IPS-18c (cell line): ENCODE data around the gene CAMK2D.

Experiments used
- H3K4me3 ChIP-seq: 2 replicates; pipeline ENCODE4 v1.7.0; 2013; ENCODE audit warnings: low read depth, mild to moderate bottlenecking, low read length, moderate library complexity; ENCODE audit not compliant: insufficient read depth
- H3K9me3 ChIP-seq: one replicate; pipeline ENCODE4 v1.6.1; 2013; ENCODE audit warnings: mild to moderate bottlenecking, low read length, moderate library complexity; ENCODE audit not compliant: control insufficient read depth, insufficient read depth

Gene CAMK2D

GRCh38 chr4:113675731-113676697 is 85.5 kb downstream of the CAMK2D start:
- Histone ChIP-seq H3K9me3 (no peaks in the 10 kb centered on the region), H3K4me3 (no peak overlapping the region)

- Histone ChIP-seq H3K4me3 (no peak overlapping the region), H3K9me3 (no peaks in the 10 kb centered on the region)
Measured at GRCh38 chr4:113674733-113675132, 86.8 kb downstream of the CAMK2D start.

- no peak overlapping the region for H3K4me3 ChIP-seq
Measured at GRCh38 chr4:113674251-113674650, 87.3 kb downstream of the CAMK2D start.

GRCh38 chr4:113673450-113673849 is 88.1 kb downstream of the CAMK2D start:
- no peaks in the 10 kb centered on the region for H3K9me3 ChIP-seq
- H3K4me3 ChIP-seq, result no peak overlapping the region

More at GRCh38 chr4:113674251-113674650, 87.3 kb downstream of the CAMK2D start:
- H3K9me3 ChIP-seq, result no peaks in the 10 kb centered on the region

GRCh38 chr4:113666386-113667114 is 95.0 kb downstream of the CAMK2D start:
- Histone ChIP-seq H3K4me3 (no peak overlapping the region), H3K9me3 (no peaks in the 10 kb centered on the region)

GRCh38 chr4:113665036-113665435 is 96.5 kb downstream of the CAMK2D start:
- no peak overlapping the region for H3K4me3 ChIP-seq
- no peaks in the 10 kb centered on the region for H3K9me3 ChIP-seq

- no peaks in the 10 kb centered on the region for H3K9me3 ChIP-seq
- H3K4me3 ChIP-seq, result no peak overlapping the region
Measured at GRCh38 chr4:113662581-113662980, 99.0 kb downstream of the CAMK2D start.

GRCh38 chr4:113659127-113659526 is 102.4 kb downstream of the CAMK2D start:
- Histone ChIP-seq H3K4me3 (no peak overlapping the region), H3K9me3 (no peaks in the 10 kb centered on the region)

- no peaks in the 10 kb centered on the region for H3K9me3 ChIP-seq
- no peak overlapping the region for H3K4me3 ChIP-seq
Measured at GRCh38 chr4:113657586-113658233, 103.8 kb downstream of the CAMK2D start.

GRCh38 chr4:113653871-113654270 is 107.7 kb downstream of the CAMK2D start:
- Histone ChIP-seq H3K4me3 (no peak overlapping the region), H3K9me3 (no peaks in the 10 kb centered on the region)

GRCh38 chr4:113646442-113646822 is 115.1 kb downstream of the CAMK2D start:
- Histone ChIP-seq H3K4me3 (no peak overlapping the region), H3K9me3 (no peaks in the 10 kb centered on the region)

GRCh38 chr4:113645771-113646441 is 115.6 kb downstream of the CAMK2D start:
- H3K9me3 ChIP-seq, result no peaks in the 10 kb centered on the region

GRCh38 chr4:113645288-113645687 is 116.2 kb downstream of the CAMK2D start:
- H3K9me3 ChIP-seq, result no peaks in the 10 kb centered on the region
- no peak overlapping the region for H3K4me3 ChIP-seq

More at GRCh38 chr4:113645771-113646441, 115.6 kb downstream of the CAMK2D start:
- no peak overlapping the region for H3K4me3 ChIP-seq

GRCh38 chr4:113644398-113644797 is 117.1 kb downstream of the CAMK2D start:
- H3K4me3 ChIP-seq, result no peak overlapping the region
- H3K9me3 ChIP-seq, result no peaks in the 10 kb centered on the region

- Histone ChIP-seq H3K4me3 (no peak overlapping the region), H3K9me3 (no peaks in the 10 kb centered on the region)
Measured at GRCh38 chr4:113643505-113643904, 118.0 kb downstream of the CAMK2D start.

- no peak overlapping the region for H3K4me3 ChIP-seq
- H3K9me3 ChIP-seq, result no peaks in the 10 kb centered on the region
Measured at GRCh38 chr4:113641025-113641431, 120.5 kb downstream of the CAMK2D start.

GRCh38 chr4:113639326-113639725 is 122.2 kb downstream of the CAMK2D start:
- Histone ChIP-seq H3K9me3 (no peaks in the 10 kb centered on the region), H3K4me3 (no peak overlapping the region)
